T-helper 2 cell treated with Interferon-gamma antibody and Interleukin-4, amounts not matched to agents 5 μg/mL and 100 μg/mL, for 36 hours (primary cell): ENCODE results near the gene AMH.
A peak's percentile ranks its signal among the peaks of the same experiment; 100 is the strongest.
"Not testable (repeated sequence)": the region's sequence is repeated elsewhere in the genome, so short reads cannot be mapped to it uniquely, and the experiment has no call there.

ENCODE experiments used
- DNase-seq: peaks from one replicate; pipeline ENCODE4 v3.0.0; 2021; ENCODE audit warnings: low spot score
- H3K27ac Mint-ChIP-seq: one replicate; pipeline ENCODE4 v1.8.0; 2021; ENCODE audit warnings: mild to moderate bottlenecking, mixed read lengths
- H3K27me3 Mint-ChIP-seq: one replicate; pipeline ENCODE4 v1.8.0; 2021; ENCODE audit warnings: low read depth, mixed read lengths
- H3K36me3 Mint-ChIP-seq: one replicate; pipeline ENCODE4 v1.8.0; 2021; ENCODE audit warnings: low read depth, mixed read lengths
- H3K4me1 Mint-ChIP-seq: one replicate; pipeline ENCODE4 v1.8.0; 2021; ENCODE audit warnings: low read depth, mixed read lengths
- H3K4me3 Mint-ChIP-seq: one replicate; pipeline ENCODE4 v1.8.0; 2022; ENCODE audit warnings: mild to moderate bottlenecking, moderate library complexity, mixed read lengths
- H3K9me3 Mint-ChIP-seq: one replicate; pipeline ENCODE4 v1.8.0; 2021; ENCODE audit warnings: mixed read lengths

AMH gene

GRCh38 chr19:2249010-2249866, at the start of gene AMH:
TSS of gene AMH (plus strand) at chr19:2249323. CDS start at chr19:2249333, 10 bp downstream.
- Mint-ChIP-seq H3K27ac (no peak within 1 kb of the TSS), H3K27me3 (peaks cover 17% of the 10 kb centered on the region), H3K4me1 (no peaks in the 10 kb centered on the region), H3K4me3 (no peak within 1 kb of the TSS), H3K36me3 (peaks cover 19% of the 10 kb centered on the region), H3K9me3 (no peaks in the 10 kb centered on the region)
- no peak for DNase-seq

DNA sequence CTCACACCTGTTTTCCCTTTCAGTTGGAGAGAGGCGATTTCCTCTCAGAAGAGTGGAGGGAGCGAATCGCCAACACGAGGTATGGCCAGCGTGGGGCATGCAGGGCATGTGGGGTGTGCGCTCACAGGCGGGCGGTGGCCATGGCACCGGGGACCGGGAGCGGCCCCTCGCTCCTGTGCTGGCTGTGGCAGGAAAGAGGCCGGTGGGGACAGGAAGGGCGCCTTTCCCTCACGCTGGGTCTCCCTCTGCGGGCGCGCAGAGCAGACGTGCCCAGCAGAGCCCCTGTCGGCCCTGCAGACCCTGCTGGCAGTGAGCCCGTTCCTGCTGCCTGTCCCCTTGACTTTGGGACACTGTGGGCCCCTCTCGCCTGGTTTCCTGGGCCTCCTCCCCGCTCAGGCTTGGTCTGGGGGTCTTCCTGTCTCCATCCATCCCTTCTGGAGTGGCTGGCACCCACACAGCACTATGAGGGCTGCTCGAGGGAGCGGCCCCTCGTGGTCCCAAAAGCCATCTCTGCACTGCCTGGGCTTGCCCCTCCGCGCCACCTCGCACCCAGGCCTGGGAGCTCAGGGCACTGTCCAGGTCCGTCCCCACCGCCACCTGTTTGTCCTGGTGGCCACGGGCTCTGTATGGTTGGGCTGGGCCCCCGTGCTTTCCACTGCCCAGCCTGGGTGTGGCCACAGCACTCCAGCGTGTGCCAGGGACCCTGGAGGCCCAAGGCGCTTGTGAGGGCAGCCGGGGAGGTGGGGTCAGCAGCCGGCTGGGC, 49.1 kb upstream of the AMH start:
- no peak overlapping the region for H3K4me3 Mint-ChIP-seq
- no peak overlapping the region for H3K27ac Mint-ChIP-seq
- no peaks in the 10 kb centered on the region for H3K9me3 Mint-ChIP-seq
- H3K36me3 Mint-ChIP-seq, result peaks cover 7% of the 10 kb centered on the region
- H3K27me3 Mint-ChIP-seq, result no peaks in the 10 kb centered on the region
- no peak for DNase-seq
- no peaks in the 10 kb centered on the region for H3K4me1 Mint-ChIP-seq

GRCh38 chr19:2200624-2201294, 48.4 kb upstream of the AMH start:
- not testable (repeated sequence) for H3K4me3 Mint-ChIP-seq, H3K4me1 Mint-ChIP-seq, DNase-seq, H3K27me3 Mint-ChIP-seq, H3K27ac Mint-ChIP-seq, H3K9me3 Mint-ChIP-seq
- H3K36me3 Mint-ChIP-seq, result peaks cover 12% of the 10 kb centered on the region

DNA sequence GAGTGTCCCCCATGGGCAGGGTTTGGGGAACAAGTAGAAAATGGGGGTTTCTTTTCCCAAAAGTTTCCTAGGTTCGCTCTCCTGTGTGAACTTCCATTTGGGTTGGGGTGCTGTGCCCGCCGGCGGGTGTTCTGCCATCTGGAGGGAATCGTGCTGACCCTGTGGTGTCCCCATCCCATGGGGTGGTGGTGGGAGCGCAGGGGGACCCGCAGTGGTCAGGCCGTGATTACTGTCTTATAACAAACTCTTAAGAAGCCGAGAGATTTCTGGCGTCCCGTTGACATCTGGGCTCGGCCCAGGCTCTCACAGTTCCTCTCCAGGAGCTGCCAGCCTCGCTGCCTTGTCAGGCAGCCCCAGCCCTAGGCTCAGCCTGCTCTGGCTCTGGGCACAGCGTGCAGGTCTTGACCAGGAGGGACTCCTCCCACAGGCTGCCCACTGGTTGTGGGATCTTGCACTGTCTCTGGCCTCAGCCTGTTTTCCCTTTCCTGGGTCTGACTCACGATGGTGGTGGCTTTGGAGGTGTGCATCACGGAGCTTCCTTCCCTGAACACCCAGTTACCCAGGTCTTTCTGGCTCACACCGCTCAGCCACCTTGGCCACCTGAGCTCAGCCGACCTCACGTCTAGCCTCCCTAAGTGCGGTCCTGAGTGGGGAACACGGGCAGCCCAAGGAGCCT, 47.5 kb upstream of the AMH start:
- no peak overlapping the region for H3K4me3 Mint-ChIP-seq
- no peaks in the 10 kb centered on the region for H3K27me3 Mint-ChIP-seq
- H3K27ac Mint-ChIP-seq, result no peak overlapping the region
- H3K4me1 Mint-ChIP-seq, result no peaks in the 10 kb centered on the region
- DNase-seq, result no peak
- H3K9me3 Mint-ChIP-seq, result no peaks in the 10 kb centered on the region
- peaks cover 12% of the 10 kb centered on the region for H3K36me3 Mint-ChIP-seq

GRCh38 chr19:2202366-2202765, 46.8 kb upstream of the AMH start:
- no peaks in the 10 kb centered on the region for H3K4me1 Mint-ChIP-seq
- no peak for DNase-seq
- H3K9me3 Mint-ChIP-seq, result no peaks in the 10 kb centered on the region
- H3K27ac Mint-ChIP-seq, result no peak overlapping the region
- no peaks in the 10 kb centered on the region for H3K27me3 Mint-ChIP-seq
- H3K36me3 Mint-ChIP-seq, result peaks cover 10% of the 10 kb centered on the region
- H3K4me3 Mint-ChIP-seq, result no peak overlapping the region

GRCh38 chr19:2207008-2207407, 42.1 kb upstream of the AMH start:
- Mint-ChIP-seq H3K27me3 (no peaks in the 10 kb centered on the region), H3K9me3 (no peaks in the 10 kb centered on the region), H3K36me3 (peaks cover 22% of the 10 kb centered on the region), H3K27ac (no peak overlapping the region), H3K4me3 (no peak overlapping the region), H3K4me1 (no peaks in the 10 kb centered on the region)
- DNase-seq, result no peak

GRCh38 chr19:2207991-2208860, 40.9 kb upstream of the AMH start:
- Mint-ChIP-seq H3K4me3 (no peak overlapping the region), H3K9me3 (no peaks in the 10 kb centered on the region), H3K36me3 (peaks cover 23% of the 10 kb centered on the region), H3K27me3 (no peaks in the 10 kb centered on the region), H3K27ac (no peak overlapping the region), H3K4me1 (no peaks in the 10 kb centered on the region)
- DNase-seq, result no peak

DNA sequence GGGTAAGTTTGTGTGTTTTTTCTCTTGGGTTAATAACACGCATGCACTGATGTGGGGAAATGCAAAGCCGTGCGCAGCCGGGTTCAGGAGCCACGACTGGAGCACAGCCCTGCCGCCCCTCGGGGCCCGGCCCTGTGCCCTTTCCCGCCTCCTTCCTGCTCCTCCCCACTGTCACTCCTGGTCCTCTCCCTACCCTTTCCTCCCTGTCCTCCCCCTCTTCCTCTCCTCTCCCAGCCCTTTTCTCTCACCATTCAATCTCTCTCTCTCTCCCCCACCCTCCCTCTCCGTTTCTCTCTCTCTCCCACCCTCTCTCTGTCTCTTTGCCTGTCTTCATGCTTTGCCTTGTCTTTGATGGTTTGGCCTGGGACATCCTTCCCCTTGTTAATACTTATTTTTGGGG, 40.1 kb upstream of the AMH start:
- Mint-ChIP-seq H3K4me1 (no peaks in the 10 kb centered on the region), H3K36me3 (peaks cover 24% of the 10 kb centered on the region), H3K27me3 (no peaks in the 10 kb centered on the region), H3K9me3 (no peaks in the 10 kb centered on the region), H3K4me3 (no peak overlapping the region), H3K27ac (no peak overlapping the region)
- DNase-seq, result no peak

DNA sequence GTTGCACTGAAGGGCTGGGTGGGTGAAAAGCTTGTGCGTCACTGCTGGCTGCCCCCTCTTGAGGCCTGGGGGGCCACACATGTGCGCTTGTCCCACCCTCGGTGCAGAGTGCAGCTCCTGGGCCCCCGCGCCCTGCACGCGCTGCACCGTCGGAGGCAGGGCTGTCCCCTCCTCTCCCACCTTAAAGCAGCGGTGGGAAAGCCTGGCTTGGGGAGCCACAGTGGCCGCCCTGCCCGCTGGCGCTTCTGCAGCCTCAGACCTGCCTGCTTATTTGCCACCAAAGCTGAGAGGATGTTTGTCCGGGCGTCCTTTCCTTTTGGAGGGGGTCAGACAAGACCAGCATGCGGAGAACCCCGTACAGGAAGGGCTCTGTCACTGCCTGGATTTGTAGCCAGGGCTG, 39.7 kb upstream of the AMH start:
- Mint-ChIP-seq H3K36me3 (peaks cover 22% of the 10 kb centered on the region), H3K9me3 (no peaks in the 10 kb centered on the region), H3K27ac (no peak overlapping the region), H3K27me3 (no peaks in the 10 kb centered on the region), H3K4me3 (no peak overlapping the region), H3K4me1 (no peaks in the 10 kb centered on the region)
- DNase-seq, result no peak

- H3K27me3 Mint-ChIP-seq, result no peaks in the 10 kb centered on the region
- no peak for DNase-seq
- H3K36me3 Mint-ChIP-seq, result peaks cover 27% of the 10 kb centered on the region
- no peaks in the 10 kb centered on the region for H3K9me3 Mint-ChIP-seq
- H3K4me3 Mint-ChIP-seq, result no peak overlapping the region
- H3K4me1 Mint-ChIP-seq, result peaks cover 5% of the 10 kb centered on the region
- no peak overlapping the region for H3K27ac Mint-ChIP-seq
Observed at GRCh38 chr19:2210206-2210605, 38.9 kb upstream of the AMH start.

DNA sequence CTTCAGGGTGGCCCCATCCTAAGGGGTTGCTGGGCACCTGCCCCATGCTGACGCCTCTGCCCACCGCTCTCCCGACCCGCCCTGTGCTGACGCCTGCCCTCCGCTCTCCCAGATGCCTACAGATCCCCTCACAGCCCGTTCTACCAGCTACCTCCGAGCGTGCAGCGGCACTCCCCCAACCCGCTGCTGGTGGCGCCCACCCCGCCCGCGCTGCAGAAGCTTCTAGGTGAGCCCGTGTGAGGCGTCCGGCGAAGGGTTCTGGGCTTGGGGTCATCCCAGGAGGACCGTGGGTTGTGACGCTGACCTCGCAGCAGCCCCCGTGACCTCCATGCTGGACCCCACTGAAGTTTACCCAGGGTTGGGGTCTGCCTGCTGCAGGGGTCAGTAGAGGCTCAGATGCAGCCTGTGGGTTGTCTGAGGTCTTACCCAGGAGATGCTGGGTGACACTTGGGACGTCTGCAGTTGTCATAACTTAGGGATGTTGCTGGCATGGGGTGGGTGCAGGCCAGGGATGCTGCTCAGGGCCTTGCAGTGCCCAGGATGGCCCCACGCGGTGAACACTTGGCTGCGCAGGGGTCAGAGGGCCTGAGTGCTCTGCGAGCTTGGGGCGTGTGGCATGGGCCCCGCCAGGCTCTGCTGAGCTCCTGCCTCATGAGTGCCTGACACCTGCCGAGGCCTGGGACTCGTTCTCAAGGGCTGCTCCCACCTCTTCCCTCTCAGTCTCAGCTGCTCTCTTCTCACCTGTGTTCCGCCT, 38.0 kb upstream of the AMH start:
- Mint-ChIP-seq H3K9me3 (no peaks in the 10 kb centered on the region), H3K27me3 (no peaks in the 10 kb centered on the region), H3K27ac (no peak overlapping the region), H3K36me3 (peaks cover 26% of the 10 kb centered on the region), H3K4me3 (no peak overlapping the region), H3K4me1 (peaks cover 5% of the 10 kb centered on the region)
- no peak for DNase-seq

- no peaks in the 10 kb centered on the region for H3K9me3 Mint-ChIP-seq
- H3K4me3 Mint-ChIP-seq, result no peak overlapping the region
- H3K27me3 Mint-ChIP-seq, result no peaks in the 10 kb centered on the region
- peak overlapping the region; percentile 63 for H3K27ac Mint-ChIP-seq
- H3K4me1 Mint-ChIP-seq, result peaks cover 5% of the 10 kb centered on the region
- peaks cover 38% of the 10 kb centered on the region for H3K36me3 Mint-ChIP-seq
- no peak for DNase-seq
Observed at GRCh38 chr19:2212861-2213711, 36.0 kb upstream of the AMH start.
